HG02610 (cell line): ENCODE results near the gene LSM12.
"Not testable (repeated sequence)": the region's sequence is repeated elsewhere in the genome, so short reads cannot be mapped to it uniquely, and the experiment has no call there.

Experiments
- ATAC-seq: cut with Tn5 transposase; IDR thresholded peaks from one replicate; pipeline ENCODE4 v1.9.1; 2021; ENCODE audit warnings: mild to moderate bottlenecking, moderate library complexity; ENCODE audit not compliant: unreplicated experiment

LSM12 gene

DNA sequence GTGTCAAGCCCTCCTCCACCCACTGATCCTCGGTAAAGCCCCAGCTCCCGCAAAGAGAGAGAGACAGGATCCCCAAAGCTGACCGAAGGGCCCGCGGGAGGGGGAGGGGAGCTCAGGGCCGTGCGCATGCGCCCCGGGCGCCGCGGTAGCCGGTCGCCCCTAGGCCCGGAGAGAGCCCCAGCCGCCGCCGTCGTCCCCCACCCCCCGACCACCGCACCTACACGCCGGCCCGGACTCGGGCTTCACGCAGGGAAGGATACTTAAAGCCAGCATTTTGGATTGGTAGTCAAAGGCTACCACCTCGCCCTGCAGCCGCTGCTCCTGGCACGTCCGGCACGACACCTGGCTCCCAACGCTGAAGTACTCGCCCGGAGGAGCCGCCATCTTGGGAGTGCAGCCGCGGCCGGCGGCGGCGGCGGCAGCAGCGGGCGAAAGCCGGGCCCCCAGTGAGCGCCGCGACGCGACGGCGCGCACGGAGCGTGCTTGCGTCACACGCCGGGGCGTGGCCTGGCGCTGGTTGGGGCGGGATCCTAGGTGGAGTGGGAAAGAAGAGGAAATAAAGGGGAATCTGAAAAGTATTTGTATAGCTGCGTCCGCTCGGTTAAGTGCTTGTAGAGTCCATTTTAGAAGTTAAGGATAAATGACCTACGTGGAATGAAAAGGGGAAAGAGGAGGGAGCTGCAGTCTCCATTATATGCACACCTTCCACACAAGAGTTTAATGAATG, at the start of gene LSM12:
Gene LSM12 (minus strand): TSS at position 468 of the 727 bp plus-strand sequence. CDS start 84 bp downstream, at position 384.
- peak; percentile 64 for ATAC-seq

DNA sequence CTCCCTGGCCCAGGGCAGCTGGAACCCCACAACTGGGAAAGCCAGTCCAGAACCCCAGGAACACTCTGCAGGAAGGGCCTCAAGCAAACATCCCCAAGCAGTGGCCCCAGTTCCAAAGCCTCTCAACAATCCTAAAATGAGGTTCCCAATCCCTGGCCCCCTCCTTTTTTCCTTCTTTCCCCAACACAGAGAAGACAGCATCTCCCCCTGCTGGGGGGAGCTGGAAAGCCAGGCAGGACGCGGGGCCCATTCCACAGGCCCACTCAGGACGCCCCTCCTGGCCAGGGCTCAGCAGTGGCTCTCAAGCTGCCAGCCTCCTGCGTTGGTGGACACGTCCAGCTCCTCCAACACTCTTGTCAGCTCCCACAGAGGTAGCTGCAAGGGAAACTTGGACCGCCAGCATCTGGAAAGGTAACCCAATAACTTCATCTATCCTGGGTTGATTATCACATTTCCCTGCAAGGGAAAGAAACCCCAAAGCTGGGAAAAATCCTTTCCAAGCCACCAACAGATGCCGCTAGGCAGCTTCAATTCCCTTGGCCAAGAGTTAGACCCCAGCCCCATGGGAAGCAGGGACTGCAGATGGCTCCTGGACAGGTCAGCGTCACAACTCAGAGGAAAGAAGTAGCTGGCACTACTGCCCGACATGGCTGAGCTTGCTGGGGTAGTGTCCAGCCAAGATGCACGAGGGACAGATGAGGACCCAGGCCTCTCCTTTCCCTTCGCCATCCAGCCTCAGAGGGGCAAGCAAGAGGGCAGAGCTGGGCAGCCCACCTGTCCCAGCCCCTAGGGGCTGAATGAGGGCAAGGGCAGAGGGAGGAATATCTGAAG, 49.3 kb upstream of the LSM12 start:
- no peak for ATAC-seq

DNA sequence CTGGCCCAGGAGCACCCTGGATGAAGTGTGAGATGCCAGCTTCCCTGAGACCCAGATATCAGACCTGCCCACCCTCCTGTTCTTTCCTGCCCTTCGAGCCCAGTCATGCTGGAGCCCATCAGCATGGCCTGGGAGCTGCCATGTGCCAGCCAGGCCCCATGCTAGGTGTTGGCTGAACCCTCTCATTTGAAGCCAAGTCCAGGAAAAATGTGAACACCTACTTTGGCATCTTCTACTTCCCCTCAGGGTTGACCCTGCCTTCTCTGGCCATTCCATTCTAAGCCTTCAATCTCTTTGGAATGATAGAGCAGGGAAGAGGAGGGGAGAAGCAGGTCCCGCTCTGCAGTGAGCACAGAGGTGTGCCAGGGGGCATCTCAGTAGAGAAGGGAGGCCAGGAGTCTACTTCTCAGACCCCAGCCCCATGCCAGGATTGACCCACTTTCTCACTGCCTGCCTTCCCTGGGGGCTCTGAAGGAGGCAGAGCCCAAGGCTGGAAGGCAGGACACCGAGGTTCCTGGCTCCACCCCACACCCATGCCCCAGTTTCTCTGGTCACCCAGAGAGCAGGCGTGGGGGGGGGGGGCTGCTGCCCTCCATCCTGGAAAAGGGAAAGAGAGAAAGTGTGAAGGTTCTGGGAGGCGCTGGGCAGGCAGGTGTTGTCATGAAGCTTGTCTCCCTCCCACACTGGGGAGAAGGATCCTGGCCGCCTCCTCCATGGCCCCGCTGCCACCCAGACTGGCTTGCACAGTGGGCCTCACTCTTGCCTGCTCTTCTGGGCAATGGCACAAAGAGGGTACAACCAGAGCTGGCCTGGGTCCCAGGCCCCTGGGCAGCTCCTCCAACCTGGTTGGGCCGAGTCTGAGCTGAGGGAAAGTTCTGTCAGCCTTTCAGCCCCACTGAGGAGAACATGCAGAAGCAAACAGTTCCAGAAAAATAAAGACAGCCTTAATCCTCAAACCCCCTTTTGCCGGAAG, 47.7 kb upstream of the LSM12 start:
- no peak for ATAC-seq

DNA sequence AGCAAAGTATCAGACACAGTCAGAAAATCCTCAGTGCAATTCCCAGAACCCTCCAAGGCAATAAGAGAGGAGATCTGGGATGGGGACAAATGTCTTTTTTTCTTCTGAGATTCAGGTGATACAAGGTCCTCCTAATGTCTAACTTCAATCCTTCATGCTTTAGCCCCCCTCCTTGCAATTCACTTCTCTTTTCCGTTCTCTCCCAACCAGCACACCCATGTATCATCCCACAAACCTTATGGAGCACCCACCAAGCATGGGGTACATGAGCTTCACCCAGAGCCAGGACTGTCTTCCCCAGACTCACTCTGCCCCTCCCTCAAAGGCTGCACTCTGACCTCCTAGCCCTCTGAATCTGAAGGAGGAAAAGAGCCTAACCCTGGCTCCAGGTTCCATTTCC, 46.9 kb upstream of the LSM12 start:
- no peak for ATAC-seq

DNA sequence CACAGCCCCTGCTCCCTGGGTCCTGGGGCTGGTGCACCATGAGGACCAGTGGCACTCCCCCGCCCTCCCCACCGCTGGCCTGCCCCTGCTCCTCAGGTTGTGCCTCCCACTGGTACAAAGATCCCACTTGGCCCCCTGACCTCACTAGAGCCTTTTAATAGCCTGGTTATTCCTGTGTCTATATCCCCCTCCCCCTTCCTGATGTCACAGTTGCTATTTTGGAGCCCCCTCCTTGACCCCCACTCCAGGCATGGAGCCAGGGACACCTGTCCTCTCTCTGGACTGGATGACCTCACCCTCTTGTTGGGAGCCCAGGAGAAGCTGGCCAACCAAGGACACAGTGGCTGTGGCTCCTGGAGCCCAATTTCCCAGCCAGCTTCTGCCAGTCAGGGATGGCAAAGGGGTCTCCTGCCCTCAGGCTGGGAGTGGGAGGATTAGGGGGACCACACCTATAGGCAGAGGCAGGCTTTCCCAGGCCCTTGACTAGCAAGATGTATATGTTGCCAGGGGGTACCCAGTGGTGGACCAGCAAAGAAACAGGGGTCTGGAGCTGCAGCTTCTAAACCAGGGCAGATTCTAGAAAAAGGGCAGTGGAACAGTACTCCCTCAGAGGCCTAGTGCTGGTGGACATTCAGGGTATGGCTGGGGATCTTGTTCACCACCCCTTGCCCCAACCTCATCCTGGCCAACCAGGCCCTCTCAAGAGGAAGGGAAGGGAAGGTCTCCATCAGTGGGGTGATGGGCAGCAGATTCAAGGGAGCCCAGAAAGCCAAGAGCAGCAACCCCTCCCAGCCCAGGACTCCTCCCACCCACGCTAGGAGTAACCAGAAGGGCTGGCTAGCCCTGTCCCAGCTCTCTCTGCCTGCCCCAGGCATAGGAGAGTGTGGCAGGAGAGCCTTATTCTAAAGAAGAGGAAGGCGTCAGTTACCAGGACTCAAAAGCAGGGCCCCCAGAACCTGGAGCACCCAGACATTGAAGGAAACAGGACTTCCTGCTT, 46.1 kb upstream of the LSM12 start:
- no peak for ATAC-seq

DNA sequence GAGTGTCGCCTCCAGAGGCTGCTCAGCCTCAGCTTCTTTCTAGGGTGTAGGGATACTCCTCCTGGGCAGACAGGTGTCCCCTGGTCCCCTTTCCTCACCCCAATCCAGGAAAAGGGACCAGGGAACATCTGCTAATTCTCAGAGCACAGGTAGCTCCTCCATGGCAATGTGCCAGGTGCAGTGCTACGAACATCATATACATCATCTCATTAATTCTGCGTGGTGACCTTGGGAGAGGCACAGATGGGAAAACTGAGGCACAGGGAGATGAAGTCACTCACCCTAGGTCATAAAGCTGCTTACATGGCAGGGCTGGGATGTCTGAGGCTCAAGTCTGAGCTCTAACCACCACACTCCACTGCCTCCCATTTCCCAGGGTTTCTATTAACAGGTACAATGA, 45.3 kb upstream of the LSM12 start:
- ATAC-seq, result no peak

DNA sequence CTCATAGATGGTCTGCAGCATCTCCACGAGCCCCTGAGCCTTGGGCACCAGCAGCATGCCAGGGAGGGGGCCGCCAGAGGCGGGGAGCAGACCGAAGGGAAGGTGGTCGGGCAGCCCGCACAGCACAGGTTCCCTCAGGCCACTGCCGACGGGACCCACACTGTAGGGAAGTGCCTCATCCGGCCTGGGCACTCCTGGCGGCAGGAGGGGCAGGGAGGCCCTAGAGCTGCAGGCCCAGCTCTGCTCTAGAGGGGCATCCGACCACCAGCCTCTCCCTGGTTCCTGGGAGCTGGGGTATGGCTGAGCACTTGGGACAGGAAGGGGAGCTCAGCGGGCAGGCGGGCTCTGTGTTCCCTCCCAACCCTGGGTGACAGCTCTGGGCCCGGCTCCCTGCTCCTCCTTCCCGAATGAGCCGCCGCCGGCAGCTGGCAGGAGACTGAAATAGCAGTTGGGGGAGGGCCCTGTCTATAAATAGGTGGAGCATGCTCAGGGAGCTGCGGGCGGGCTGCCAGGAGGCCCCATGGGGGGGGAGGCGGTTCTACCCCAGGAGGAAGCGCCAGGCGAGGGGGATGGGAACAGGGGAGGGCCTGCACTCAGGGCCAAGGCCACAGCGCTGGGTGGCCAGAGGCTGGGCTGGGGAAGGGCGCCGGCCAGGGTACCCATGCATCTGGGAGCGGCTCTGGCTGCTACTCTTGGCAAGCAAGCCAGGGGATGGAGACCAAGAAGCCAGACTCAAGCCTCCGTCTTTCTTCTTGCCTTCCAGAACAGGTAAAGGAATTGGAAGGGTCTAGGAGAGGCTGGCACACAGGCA, 44.6 kb upstream of the LSM12 start:
- ATAC-seq, result no peak

DNA sequence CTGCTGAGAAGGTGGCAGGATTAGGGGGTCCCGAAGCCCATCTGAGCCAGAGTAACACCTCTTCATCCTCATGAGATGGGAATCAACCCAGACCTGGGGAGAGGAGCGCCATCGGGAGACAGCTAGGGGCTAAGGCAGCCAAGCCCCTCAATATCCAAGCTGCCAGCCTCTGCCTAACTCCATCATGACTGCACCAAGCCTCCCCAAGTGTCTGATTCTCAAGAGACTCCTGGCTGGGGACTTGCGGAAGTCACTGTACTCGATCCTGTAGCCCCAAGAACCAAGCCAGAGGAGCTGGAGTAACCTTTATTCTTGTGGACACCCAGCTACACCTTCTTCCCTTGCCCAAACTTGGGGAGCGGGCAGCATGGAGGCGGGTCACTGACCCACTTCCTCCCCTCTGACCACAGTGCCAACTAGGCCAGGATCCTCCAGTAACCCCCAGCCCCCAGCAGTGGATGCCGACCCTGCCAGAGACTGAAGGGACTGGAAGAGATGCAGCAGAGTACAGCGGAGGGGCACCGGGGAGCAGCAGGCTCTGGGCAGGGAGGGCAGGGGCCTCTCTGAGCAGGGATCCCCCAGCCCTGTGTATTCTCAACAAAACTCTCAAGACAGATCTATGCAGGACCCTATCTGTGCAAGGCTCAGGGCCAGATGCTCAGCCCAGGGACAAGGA, 43.7 kb upstream of the LSM12 start:
- ATAC-seq, result no peak

DNA sequence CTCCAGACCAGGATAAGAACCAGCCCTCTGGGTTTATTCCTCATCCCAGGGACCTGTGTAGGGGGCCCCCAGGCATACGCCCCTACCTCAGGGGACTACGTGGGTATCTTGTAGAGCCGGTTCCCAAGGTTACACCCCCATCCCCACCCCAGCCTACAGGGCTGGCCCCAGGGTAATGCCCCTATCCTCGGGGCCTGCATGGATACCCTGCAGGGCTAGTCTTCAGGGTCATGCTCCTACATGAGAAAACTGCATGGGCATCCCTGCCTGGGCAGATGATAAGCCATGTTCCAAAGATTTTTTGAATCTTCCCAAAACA, 42.8 kb upstream of the LSM12 start:
- ATAC-seq, result no peak

DNA sequence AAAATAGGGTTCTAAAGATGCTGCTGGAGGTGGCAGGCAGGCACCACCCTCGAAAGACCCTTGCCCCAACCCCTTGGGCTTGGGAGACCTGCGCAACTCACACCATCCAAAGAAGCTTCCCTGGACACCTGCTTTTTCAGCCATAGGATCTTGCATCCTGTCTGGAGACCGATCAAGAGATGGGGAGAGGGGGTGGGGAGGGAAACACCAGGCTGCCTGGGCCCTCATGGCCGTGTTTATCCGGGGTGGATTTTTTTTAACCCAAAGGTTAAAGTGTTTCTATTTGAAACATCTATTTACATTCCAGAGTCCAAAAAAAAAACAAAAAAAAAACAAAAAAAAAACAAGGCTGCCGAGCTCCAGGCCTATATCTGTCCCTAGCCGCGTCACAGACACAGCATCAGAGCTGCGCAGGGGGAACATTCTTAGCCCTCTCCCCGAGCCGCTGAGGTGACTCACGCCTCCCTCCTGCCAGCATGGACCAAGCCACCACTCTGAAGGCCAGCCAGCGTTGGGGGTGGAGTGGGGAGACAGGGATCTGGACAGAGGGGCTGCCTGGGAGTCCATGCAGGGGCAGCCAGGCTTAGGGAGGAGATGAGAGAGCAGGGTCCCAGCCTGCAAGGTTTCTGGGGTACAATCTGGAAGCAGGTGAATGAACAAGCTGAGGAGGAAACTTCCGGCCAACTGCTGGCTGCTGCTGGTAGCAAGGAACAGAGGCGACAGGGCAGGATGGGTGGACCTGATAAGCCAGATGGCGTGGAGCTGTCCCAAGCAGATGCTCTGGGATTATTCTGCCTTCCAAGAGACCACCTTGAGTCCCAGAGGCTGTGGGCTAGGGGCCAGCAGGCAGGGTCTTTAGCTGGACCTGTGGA, 42.2 kb upstream of the LSM12 start:
- ATAC-seq, result no peak

DNA sequence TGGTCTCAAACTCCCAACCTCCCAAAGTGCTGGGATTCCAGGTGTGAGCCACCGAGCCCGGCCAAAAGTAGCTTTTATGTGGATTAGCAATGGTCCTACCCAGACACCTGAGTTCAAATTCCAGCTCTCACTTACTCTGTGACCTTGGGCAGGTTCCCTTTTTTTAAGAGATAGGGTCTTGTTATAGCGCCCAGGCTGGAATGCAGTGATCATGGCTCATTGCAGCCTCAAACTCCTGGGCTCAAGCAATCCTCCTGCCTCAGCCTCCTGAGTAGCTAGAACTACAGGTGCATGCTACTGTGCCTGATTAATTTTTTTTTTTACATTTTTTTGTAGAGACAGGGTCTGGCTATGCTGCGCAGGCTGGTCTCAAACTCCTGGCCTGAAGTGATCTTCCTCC, 40.3 kb upstream of the LSM12 start:
- no peak for ATAC-seq

DNA sequence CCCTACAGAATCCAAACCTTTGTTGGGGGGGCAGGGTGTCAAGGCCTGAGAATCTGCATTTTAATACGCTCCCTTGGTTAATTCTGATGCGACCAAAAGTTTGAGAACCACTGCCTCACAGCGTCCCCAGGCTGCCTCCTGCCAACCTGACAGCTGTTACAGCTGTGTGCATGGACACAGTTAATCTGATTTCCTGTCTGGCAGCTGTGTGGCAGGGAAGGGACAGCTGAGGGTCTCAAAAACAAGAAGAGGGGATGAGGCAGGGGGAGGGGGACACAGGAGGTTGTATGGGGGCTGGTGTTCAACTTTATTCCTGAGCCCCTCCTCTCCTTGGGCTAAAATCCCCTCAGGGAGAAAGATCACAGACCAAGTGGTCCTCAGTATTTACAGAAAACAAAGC, 39.5 kb upstream of the LSM12 start:
- no peak for ATAC-seq

DNA sequence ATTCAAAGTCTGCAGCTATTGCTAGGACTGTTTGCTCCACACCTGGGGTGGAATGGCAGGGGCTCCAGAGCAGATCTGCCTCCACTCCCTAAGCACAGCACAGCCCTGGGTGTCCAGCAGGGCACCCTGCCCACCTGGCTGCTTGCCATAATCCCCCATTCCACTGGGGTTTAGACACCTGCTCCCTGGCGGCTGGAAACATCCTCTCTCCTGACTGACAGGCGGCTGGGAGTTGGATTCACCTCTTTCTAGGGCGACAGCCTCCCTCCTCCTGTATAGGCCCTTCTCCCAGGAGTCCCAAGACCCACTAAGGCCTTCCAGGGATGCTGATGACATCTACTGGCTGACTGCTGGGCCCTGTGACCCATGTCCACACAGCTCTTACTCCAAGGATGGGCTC, 39.0 kb upstream of the LSM12 start:
- no peak for ATAC-seq

DNA sequence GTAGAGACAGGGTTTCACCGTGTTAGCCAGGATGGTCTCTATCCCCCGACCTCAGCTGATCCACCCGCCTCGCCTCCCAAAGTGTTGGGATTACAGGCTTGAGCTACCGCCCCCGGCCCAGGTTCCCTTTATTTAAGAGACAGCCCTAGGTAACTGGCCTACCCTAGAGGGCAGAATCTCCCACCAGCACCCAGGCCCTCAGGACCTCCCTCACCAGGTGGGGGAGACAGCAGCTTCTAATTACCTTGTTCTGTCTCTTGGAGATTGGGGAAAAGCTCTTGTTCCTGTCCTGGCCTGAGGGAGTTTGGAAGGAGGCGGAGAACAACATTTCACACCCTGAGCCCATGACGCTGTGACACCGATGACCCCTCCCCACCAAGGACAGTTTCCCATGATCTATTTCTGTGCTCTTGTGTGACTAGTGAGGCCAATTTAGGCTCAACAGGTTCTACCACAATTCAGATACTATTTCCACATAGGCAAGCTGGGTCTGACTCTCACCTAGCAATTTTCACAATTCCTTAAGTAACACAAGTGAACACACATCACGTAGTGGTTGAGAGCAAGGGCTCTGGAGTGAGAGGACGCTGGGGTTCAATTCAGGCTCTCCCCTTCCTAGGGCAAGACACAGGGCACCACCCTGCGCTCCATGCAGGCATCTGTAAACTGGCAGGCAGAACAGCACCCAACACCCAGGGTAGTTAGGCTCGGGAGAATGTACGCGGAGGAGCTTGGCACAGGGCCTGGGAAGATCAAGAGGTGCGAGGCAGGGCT, 36.6 kb upstream of the LSM12 start:
- no peak for ATAC-seq

DNA sequence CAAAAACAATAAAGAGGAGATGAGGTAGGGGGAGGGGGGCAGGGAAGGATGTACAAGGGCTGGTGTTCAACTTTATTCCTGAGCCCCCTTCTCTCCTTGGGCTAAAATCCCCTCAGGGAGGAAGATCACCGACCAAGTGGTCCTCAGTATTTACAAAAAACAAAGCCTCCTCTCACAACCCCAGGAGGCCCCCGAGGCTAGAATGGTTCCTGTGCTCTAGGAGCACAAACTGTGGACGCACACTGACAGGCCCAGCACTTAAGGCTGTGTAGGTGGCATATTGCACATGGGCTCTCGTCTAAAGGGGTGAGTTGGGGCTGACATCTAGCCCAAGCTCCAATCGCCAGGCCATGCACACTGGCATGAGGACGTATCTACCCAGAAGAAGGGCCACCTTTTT, 35.4 kb upstream of the LSM12 start:
- not testable (repeated sequence) for ATAC-seq

DNA sequence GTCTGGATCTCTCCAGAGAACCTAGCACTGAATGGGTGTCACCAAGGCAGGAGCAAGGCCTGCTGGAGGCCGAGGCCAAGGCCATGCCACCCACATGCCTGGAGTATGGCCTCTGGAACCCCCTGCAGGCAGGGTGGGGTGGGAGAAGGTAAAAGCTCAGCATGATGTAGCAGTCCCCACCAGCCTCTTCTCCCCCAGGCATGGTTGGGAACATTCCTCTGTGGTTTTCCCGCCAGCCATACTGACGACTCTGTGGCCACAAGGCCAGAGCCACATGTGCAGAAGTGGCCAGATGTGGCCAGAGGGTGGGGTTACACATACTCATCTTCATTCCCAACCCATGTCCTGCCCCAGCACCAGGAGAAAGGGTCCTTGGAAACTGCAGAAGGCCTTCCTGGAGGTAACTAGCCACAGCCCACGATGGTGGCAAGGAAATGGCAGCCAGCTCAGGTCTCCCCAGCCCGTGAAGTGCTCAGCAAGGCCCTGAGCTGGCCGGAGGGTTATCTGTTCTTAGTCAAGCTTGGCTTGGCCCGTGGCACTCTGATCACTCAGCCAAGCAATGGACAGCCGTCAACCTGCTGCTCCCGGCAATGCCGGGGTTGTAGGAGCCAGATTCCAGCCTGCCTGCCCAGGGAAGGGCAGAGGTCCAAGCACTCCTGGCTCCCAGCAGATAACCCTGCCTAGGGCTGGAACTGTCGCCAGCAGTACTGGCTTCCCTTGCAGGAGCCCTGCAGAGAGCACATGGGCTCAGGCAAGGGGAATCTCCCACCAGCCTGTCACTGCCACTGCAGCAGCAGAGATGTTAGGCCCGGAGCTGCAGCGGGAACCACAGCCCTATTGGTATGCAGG, 30.9 kb upstream of the LSM12 start:
- ATAC-seq, result no peak
